Hypothalamus (tissue), 51 donors: ENCODE measurements around the gene FGFR3.

Source experiments
- DNase-seq, 51 donors: peaks; one replicate each; lab custom pipeline; 2025; lab: John Stamatoyannopoulos, UW

The FGFR3 gene

GRCh38 chr4:1756079-1756478 is 37.0 kb upstream of the FGFR3 start:
- DNase-seq = no peak

- no peak for DNase-seq
Observed at GRCh38 chr4:1756893-1757779, 36.0 kb upstream of the FGFR3 start.

- DNase-seq = no peak
Observed at GRCh38 chr4:1757836-1758235, 35.3 kb upstream of the FGFR3 start.

- DNase-seq = no peak
Observed at GRCh38 chr4:1758306-1759121, 34.6 kb upstream of the FGFR3 start.

GRCh38 chr4:1759170-1759817 is 33.8 kb upstream of the FGFR3 start:
- DNase-seq = no peak

GRCh38 chr4:1759818-1760223 is 33.3 kb upstream of the FGFR3 start:
- no peak for DNase-seq

GRCh38 chr4:1760521-1761071 is 32.5 kb upstream of the FGFR3 start:
- peak in 11 of 51 donors; percentile 14 to 66 (median 28) for DNase-seq

- DNase-seq = no peak
Observed at GRCh38 chr4:1761130-1761689, 31.9 kb upstream of the FGFR3 start.

GRCh38 chr4:1762264-1763010 is 30.7 kb upstream of the FGFR3 start:
- no peak for DNase-seq

GRCh38 chr4:1763070-1763549 is 30.0 kb upstream of the FGFR3 start:
- DNase-seq = no peak

GRCh38 chr4:1763550-1764080 is 29.5 kb upstream of the FGFR3 start:
- peak in 27 of 51 donors; percentile 22 to 65 (median 49) for DNase-seq

- no peak for DNase-seq
Observed at GRCh38 chr4:1764670-1765069, 28.4 kb upstream of the FGFR3 start.

GRCh38 chr4:1765409-1766072 is 27.6 kb upstream of the FGFR3 start:
- DNase-seq = no peak

GRCh38 chr4:1766106-1767060 is 26.7 kb upstream of the FGFR3 start:
- DNase-seq = peak in 9 of 51 donors; percentile 15 to 38 (median 25)

- DNase-seq = peak in 18 of 51 donors; percentile 26 to 56 (median 44)
Observed at GRCh38 chr4:1767061-1767769, 25.9 kb upstream of the FGFR3 start.

GRCh38 chr4:1767770-1768366 is 25.2 kb upstream of the FGFR3 start:
- DNase-seq = peak in 1 of 51 donors; percentile 20
